NCI-H526 treated with DMSO at 0.1 percent for 48 hours (cell line): ENCODE results near the gene KATNB1.

ENCODE experiments used
- DNase-seq: peaks from one replicate; lab custom pipeline; 2025; lab: John Stamatoyannopoulos, UW

KATNB1 gene

GRCh38 chr16:57756424-57757325, 21.1 kb downstream of the KATNB1 start:
- DNase-seq, result no peak

- DNase-seq, result no peak
Observed at GRCh38 chr16:57757326-57757786, 21.8 kb downstream of the KATNB1 start.

- DNase-seq, result no peak
Observed at GRCh38 chr16:57757883-57758282, 22.3 kb downstream of the KATNB1 start.

DNA sequence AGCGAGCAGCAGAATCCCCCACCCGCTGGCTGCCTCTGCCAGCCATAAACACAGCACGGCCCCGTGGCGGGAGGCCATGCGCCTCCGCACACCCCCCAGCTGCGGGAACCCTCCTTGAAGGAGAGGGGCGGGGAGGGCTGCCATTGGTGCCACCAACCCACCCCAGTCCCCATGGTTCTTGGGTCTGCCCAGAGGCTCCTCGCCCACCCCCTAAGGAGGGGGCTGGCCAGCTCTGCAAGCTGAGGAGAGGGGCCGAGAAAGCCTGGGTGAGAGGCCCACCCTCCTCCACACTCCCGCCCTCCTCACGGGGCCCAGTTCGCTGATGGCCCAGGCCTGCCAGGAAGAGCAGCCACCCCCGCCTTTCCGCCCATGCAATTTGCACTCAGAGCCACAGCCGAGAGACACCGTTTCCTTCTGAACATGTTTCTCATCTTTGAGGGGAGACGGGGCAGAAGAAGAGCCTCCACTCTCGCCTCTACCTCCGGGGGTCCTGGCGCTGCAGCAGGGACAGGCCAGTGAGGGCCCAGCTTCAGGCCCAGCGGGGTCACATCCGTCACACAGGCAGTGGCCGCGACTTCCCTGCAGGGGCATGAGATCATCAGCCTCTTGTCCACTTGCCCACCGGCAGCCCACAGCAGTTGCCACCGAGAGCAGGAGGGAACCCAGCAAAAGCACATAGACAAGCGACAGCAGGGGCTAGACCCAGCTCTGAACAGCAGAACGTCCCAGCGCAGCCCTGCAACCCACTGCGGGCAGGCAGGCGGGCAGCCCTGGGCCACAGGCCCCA, 23.0 kb downstream of the KATNB1 start:
- no peak for DNase-seq

- DNase-seq, result no peak
Observed at GRCh38 chr16:57759131-57759530, 23.6 kb downstream of the KATNB1 start.

GRCh38 chr16:57759541-57760356, 24.2 kb downstream of the KATNB1 start:
- no peak for DNase-seq

GRCh38 chr16:57760357-57761160, 25.0 kb downstream of the KATNB1 start:
- no peak for DNase-seq

GRCh38 chr16:57761301-57761700, 25.7 kb downstream of the KATNB1 start:
- no peak for DNase-seq

DNA sequence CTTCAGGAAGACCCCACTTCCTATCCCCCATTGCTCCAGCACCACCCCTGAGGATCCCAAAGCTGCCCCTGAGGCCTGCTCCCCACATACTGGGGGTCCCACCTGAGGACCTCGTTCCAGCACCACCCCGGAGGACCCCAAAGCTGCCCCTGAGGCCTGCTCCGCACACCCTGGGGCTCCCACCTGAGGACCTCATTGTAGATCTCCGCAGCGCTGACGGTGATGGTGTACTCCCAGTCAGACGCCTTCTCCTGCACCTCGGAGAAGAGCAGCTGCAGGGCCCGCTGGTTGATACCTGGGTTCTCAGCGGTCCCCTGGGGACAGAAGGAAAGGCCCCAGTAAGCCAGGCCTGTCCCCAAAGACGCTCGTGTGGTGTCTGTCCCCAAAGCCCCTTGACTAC, 26.4 kb downstream of the KATNB1 start:
- no peak for DNase-seq

DNA sequence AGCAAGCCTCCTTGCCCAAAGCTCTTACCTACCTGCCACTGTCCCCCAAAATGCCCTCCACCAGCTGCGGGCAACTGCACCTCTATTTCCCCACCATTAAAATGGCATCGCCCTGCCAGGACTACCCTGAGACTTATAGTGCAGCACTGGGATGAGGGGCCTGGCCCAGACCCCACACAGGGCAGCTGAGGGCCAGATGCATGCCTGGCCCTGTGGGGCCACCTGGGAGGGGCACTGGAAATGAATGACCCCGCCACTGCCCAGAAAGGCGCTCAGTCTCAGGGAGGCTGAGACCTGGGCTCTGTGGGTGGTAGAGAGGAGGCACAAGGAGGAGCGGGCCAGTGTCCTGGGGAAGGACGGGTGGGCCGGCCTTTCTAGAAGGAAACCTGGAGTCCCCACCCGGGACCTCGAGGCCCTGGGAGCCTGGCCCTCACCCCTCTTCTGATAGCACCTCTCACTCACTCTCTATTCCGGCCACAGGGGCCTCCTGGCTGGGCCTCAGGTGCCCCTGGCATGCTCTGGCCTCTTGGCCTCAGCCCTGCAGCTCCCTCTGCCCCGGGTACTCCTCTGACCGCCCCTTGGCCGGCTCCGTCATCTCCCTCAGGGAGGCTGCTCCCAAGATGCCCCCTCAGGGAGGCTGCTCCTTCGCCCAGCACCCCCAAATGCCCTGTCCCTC, 26.9 kb downstream of the KATNB1 start:
- no peak for DNase-seq

DNA sequence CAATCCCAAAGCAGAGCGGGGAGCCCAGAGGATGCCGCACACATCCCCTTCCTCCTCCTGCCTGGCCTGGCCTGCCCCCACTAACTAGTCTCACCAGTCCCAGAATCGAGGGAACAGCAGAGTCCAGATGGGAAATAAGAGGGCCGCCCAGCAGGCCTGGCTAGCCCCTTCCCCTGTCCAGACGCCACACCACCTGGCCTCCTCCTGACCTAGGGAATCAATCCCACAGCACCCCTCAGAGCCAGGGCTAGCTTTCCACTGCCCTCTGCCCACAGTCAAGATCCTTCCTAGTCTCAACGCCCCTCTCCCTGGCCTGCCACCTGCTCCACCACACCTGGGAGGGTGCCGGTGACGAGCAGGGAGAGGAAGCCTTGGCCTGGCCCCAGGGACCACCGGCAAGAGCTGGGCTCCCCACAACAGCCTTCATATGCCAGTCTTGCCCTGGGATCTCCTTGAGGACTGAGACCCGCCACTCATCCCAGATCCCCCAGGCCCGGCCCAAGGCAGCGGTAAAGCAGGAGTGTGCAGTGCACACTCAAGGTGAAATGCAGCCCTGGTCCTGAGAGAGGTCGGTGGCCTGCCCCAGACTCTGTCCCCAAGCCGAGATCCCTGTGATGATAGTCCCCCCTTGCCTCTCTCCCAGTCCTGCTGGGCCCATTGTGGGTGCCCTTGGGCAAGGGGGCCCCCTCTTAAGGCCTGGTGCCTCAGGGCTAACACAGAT, 27.9 kb downstream of the KATNB1 start:
- no peak for DNase-seq

- no peak for DNase-seq
Observed at GRCh38 chr16:57764006-57764340, 28.4 kb downstream of the KATNB1 start.

DNA sequence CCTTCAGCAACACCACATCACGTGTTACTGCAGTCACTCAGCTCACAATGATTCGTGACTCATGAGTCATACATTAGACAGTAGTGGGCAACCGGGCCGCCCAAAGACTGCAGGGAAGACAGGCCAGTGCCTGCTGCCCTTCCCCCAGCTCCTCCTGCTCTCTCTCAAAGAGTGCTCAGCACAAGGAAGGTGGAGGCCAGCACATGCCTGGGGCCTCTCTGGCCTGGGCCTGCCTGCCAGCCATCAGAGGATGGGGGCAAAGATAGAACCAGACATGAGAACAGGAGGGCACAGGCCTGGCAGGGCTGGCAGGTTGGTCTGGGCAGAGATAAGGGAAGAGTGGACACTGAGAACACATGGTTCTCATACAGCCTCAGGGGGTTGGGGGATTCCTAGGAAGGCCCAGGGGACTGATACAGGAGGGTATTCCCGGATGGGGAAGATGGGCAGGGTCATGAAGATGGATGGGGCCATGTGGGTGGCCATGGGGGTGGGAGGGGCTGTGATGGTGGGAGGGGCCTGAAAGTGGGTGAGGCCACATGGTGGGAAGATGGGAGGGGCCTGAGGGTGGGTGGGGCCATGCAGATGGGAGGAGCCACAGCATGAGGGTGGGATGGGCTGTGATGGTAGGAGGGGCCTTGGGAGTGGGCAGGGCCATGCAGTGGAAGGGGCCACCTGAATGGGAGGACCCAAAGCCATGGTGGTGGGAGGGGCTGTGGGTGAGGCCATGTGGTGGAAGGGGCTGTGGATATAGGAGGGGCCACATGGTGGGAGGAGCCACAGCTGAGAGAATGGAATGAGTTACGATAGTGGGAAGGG, 29.0 kb downstream of the KATNB1 start:
- no peak for DNase-seq

DNA sequence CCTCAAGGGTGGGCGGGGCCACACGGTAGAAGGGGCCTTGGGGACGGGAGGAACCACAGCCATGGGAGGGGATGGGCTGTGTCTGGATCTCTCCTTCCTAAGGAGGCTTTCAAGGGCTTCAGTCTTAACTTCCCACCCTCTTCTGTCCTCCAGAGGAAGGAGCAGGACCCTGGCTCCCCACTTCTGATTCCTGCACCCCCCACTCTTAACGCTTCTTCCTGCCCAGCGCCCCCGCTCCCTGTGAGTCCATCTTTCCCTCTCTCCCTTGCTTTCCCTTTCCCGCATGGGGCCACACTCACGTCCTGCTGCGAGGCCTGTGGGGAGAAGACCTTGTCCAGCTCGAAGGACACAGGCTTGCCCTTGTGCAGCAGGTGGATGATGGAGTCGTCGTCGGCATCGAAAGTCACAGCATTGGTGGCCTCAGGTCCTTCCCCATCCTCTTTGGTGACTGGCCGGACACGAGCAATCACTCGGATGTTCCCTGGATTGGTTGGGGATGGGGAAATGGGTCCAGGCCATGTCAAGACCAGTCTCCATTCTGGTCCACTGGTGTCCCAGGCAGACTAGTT, 29.7 kb downstream of the KATNB1 start:
- DNase-seq, result no peak

GRCh38 chr16:57766714-57767348, 31.3 kb downstream of the KATNB1 start:
- no peak for DNase-seq

DNA sequence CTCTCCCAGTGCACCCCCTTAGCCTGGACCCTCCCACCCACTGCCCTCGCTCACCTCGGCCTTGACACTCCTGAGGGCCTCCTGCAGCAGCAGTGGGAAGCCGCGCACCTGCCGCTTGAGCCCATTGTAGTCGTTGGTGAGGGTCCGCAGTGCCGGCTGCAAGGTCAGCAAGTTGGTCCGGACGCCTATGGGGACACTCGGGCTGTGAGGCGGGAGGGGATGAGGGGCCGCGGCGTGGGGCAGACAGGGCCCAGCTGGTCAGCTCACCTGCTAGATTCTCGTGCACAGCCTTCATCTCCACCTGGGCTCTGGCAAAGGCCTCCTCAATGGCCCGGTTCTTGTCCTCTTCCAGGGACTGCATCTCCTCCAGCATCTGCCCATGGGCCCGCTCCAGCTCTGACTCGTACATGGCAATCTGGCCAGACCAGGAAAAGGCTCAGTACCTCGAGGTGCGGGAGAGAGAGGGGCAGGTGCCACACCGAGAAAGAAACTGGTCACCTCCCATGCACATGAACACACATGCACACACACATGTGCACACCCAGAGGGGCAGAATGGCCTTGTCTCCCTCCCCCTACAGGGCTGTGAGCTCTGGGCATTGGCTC, 34.1 kb downstream of the KATNB1 start:
- DNase-seq, result no peak

GRCh38 chr16:57770361-57770760, 34.8 kb downstream of the KATNB1 start:
- DNase-seq, result no peak

GRCh38 chr16:57771141-57771785, 35.7 kb downstream of the KATNB1 start:
- DNase-seq, result no peak
